Renal pelvis (tissue), 4 donors: ENCODE measurements around the gene FAAP100. TPM values are rescaled to one million over a fixed set of nuclear protein-coding genes. Genes with fewer than 3 reads are reported as not detected.

Source experiments
- DNase-seq: peaks from one replicate; pipeline ENCODE4 v3.0.0-alpha.2; 2013
- polyA plus RNA-seq, 3 donors: library from polyadenylated mRNA; unstranded; fragments of 120-200 nt; gene quantifications; one replicate each; pipeline ENCODE4 v1.2.1, GENCODE V29; 2013; ENCODE audit not compliant: insufficient read length in 3 of 3

FAAP100 gene
- polyA plus RNA-seq, 3 donors, result 27.1 to 40.7 (median 30.0) TPM

- no peak for DNase-seq
These were observed 26.5 kb upstream of the FAAP100 start for GRCh38 chr17:81578561-81579225.

DNA sequence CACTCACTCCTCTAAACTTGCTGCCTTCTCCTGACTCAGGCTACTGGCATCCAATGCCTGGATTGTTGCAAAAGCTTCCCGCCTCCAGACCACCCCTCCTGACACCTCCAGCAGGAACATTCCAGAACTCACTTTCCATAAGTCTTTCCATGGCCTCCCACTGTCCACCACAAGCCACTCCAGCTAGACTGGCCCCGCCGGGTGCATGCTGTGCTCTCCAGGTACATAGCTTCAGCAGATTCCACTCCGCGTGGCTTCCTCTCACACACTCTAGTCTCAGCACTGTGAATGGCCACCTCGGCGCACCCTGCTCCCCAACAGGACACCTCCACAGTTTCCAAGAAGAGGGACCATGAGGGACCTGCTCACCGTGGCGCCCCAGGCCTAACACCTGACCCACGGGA lies 25.9 kb upstream of the FAAP100 start:
- no peak for DNase-seq

- no peak for DNase-seq
These were observed 25.3 kb upstream of the FAAP100 start for GRCh38 chr17:81577278-81578000.

DNA sequence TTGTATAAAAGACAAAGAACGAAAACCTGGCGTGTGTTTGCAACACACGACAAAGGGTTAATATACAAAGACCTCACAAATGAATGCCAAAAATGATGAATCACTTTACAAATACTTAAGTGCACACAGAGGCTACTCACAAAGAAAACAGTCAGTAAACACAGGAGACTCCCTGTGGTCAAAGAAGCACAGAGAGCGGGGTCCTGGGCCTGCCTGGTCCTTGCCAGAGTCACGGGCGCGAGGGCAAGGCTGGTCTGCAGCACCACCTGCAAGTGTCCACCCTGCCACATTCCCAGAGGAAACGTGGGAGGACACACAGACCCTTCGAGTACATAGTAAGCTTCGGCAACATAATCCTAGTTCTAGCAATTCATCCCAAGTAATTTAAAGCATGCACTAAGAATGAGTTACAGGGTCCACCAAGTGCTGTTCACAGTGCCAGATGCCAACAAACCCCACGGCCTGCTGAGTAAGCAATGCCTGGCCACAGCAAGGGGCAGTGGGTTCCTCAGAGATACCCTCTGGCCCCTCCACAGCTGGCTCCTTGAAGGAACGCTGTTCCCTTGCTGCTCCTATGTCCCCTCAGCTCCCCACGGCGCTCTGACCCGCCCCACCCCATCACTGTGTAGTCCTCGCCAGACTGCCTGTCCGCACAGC lies 24.6 kb upstream of the FAAP100 start:
- no peak for DNase-seq

DNA sequence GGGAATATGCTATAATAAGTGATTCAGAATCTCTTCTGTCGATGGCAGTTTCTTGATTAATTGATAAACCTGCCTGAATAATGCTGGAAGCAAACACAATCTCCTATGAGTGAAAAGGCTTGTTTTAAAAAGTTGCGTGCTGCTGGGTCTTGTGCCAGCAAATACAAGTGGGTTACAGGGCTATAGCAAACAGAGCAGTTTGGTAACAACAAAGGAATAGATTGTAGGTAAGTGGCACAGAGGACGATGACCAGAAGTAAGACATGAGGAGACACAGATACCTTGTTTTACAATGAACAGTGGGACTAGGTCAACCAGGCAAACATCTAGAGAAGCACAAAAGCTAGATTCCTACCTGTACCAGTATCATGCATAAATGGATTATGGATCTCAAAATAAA lies 23.7 kb upstream of the FAAP100 start:
- no peak for DNase-seq

- no peak for DNase-seq
These were observed 22.4 kb upstream of the FAAP100 start for GRCh38 chr17:81574643-81574956.

GRCh38 chr17:81573794-81574642 lies 21.9 kb upstream of the FAAP100 start:
- no peak for DNase-seq

DNA sequence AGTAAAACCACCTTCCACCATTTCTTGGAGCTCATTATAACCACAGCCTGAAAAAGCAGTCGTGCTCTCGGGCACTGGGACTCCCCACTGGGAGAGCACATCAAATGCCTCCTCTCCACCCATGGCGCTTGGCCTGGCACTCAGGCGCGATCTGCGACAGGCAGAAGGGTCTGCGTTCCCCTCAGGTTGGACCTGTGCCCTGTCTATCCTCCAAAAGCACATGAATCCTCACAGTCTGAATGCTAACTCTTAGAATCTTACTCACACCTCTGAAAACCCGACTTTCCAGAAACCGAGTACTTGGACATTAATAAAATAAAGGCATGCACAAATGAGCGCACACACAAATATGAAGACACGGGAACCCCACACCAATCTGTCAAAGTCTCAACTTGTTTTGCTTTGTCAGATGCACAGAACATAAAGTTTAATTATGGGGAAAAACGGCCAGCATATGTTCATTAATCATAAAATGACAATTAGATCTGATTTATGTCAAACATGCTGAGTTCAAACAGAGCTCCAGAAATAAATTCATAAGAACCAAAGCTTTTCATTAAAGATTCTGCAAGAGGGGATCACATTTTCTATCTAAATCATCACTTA lies 20.5 kb upstream of the FAAP100 start:
- no peak for DNase-seq

GRCh38 chr17:81570964-81571363 lies 18.8 kb upstream of the FAAP100 start:
- DNase-seq, result no peak

- no peak for DNase-seq
These were observed 17.9 kb upstream of the FAAP100 start for GRCh38 chr17:81569986-81570514.

DNA sequence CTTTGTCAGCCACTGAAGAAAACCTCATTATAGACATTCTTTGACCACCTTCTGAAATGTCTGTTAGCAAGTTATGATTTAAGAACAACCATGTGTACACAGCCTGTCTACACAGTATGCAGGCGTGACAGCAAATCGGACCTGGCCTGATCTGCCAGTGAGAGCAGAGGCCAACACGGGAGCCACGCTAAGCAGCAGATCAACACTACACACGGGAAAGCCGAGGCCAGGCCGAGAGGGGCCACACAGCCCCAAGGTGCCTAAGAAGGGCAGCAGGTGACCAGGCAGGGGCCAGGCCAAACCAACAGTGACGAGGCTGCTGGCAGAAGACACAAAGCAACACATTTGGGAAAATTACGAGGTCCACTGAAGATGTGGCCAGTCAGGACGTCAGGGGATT lies 16.3 kb upstream of the FAAP100 start:
- DNase-seq, result no peak

GRCh38 chr17:81567191-81567590 lies 15.0 kb upstream of the FAAP100 start:
- DNase-seq, result no peak

- peak; percentile 83 for DNase-seq
These were observed 14.4 kb upstream of the FAAP100 start for GRCh38 chr17:81566461-81567126.

DNA sequence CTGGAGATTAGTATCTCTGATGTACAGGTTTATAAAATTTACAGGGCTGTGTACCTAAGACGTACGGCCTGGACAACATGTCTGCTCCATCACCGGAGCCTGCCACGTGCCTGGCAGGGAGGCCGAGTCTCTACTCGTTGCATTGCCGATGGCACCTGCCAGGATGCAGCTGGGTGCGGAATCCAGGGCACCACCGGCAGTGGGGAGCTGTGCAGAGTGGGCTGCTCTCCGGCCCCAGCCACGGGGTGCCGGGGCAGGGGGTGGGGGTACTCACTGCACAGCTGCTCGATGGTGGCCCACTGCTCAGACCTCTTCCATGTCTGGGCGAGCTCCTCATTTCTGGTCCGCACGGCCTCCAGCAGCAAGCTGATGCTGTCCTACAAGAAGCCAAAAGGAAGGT lies 13.1 kb upstream of the FAAP100 start:
- DNase-seq, result no peak

GRCh38 chr17:81564778-81565177 lies 12.6 kb upstream of the FAAP100 start:
- DNase-seq, result no peak

DNA sequence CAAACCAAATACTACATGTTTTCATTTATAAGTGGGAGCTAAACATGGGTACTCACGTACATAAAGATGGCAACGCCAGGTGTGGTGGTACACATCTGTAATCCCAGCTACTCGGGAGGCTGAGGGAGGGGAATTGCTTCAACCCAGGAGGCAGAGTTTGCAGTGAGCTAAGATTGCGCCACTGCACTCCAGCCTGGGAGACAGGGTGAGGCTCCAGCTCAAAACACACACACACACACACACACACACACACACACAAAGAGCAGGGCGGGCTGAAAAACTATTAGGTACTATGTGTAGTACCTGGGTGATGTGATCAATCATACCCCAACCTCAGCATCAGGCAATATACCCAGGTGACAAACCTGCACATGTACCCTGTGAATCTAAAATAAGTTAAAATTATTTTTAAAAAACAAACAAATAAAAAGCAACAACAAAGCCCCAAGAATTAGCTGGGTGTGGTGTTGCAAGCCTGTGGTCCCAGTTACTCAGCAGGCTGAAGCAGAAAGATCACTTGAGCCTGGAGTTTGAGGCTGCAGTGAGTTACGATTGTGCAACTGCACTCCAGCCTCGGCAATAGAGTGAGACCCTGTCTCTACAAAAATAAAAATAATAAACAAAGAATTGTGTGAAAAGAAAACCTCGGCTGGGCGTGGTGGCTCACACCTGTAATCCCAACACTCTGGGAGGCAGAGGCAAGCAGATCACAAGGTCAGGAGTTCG lies 11.9 kb upstream of the FAAP100 start:
- DNase-seq, result no peak

- no peak for DNase-seq
These were observed 9.3 kb upstream of the FAAP100 start for GRCh38 chr17:81561494-81561885.

DNA sequence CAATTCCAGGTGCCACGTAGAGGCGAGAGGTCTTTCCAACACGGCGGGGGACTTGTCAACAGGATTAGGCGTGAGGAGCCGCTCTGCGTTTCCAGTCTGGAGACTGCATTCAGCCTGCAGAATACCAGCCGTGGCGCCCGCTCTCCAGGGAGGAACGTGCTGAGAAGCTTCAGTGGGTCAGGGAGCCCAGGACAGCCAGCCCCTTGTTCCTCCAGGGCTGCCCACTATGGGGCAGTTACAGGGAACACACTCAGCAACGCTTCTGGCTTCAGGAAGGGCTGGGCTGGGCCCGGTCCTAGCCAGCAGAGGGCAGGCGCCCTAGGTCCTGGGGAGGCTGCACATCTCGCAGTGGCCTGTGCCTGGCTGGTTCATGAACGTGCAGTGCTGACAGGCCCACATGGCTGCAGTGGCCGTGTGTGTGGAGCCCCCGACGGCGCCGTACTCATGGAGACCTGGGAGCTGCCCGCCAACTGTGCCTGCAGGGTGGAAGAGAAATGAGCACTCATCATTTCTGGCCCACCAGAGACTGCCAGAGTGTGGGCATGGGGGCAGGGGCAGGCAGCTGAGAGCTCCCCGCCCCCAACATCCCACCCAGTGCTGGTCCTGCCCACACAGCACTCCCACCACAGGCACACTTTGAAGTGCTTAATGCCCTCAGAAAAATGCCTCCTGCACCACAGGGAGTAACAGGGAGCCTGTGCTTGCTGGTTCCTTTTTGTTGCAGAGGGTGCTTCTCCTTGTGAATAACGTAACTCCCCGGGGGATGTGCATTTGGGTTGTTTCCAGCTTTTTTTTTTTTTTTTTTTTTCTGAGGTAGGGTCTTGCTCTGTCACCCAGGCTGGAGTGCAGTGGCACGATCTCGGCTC lies 7.0 kb upstream of the FAAP100 start:
- DNase-seq, result no peak

DNA sequence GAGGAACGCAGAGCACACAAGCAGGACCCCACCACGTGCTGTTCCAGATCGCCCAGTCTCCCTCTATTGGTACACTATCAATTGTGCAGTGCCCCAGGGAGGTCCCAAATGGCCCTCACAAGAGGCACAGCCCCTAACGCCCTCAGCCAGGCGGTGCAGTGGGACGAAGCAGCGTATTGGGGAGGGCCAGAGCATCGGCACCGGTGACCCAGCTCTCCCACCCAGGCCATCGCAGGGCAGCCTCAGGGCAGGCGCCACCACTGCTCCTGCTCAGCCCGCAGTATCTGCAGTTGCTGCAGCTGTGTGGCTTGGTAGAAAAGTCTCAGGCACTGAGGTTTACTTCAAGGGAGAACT lies 5.9 kb upstream of the FAAP100 start:
- DNase-seq, result no peak
